ENCODE measurements around the gene OXT. TPM values are rescaled to one million over a fixed set of nuclear protein-coding genes. Genes with fewer than 3 reads are reported as not detected.

Gene OXT
- total and polyA plus RNA-seq, 7 experiments from 2014 or later, result 1.2 to 2.3 (median 1.6) TPM; not detected in 3

- Mint-ChIP-seq H3K27me3 (no peaks in the 10 kb centered on the region), H3K4me1 (peaks cover 12 to 28% (median 15%) of the 10 kb centered on the region in 7 donors), H3K9me3 (no peaks in the 10 kb centered on the region), H3K4me3 (peak within 1 kb of the TSS in 4 of 10 donors; percentile 4 to 94 (median 27)), H3K36me3 (peaks cover 0 to 18% (median 5%) of the 10 kb centered on the region in 5 donors), H3K27ac (peak within 1 kb of the TSS in 8 of 9 donors; percentile 23 to 80 (median 62))
- no peaks in the 10 kb centered on the region for H3K9me3 ChIP-seq (ENCODE audit: control insufficient read depth in 2 of 3, low read length in 3 of 3)
- ChIA-PET POLR2A (interaction anchor here (1.3 kb wide), 1 partner anchor 10 kb away, joined by 5 read pairs; no protein-coding TSS in a partner anchor), CTCF (interaction anchor here (0.6 kb wide), 1 partner anchor 272 kb away, joined by 3 read pairs; no protein-coding TSS in a partner anchor)
- H3K4me1 ChIP-seq (ENCODE audit: control insufficient read depth in 2 of 2, insufficient read depth in 2 of 2, low read length in 2 of 2), result peaks cover 4 to 11% of the 10 kb centered on the region in 2 donors
- intact Hi-C loops (cut with micrococcal nuclease), result no loop called here
- H3K4me3 ChIP-seq (ENCODE audit: low read length), result no peak within 1 kb of the TSS
- H3K27me3 ChIP-seq (ENCODE audit: control insufficient read depth in 2 of 2, insufficient read depth in 2 of 2, low read length in 2 of 2), result no peaks in the 10 kb centered on the region
- H3K27ac ChIP-seq (ENCODE audit: low read depth, low read length), result no peak within 1 kb of the TSS
- no peak for DNase-seq
- ATAC-seq, result no peak
- peaks cover 6 to 31% (median 7%) of the 10 kb centered on the region in 3 experiments for H3K36me3 ChIP-seq (ENCODE audit: control insufficient read depth in 2 of 3, insufficient read depth in 3 of 3, low read length in 3 of 3)
These were observed 28.1 kb upstream of the OXT start, which contains the start of gene GNRH2 for GRCh38 chr20:3043322-3043721. Gene GNRH2, plus strand, starts transcription at chr20:3043622. Its CDS starts 793 bp downstream, at chr20:3044415.

- peaks cover 4 to 11% of the 10 kb centered on the region in 2 donors for H3K4me1 ChIP-seq (ENCODE audit: control insufficient read depth in 2 of 2, insufficient read depth in 2 of 2, low read length in 2 of 2)
- ATAC-seq (no peak), DNase-seq (no peak)
- peaks cover 0 to 15% (median 3%) of the 10 kb centered on the region in 5 donors for H3K36me3 Mint-ChIP-seq
- no peak overlapping the region for H3K27ac ChIP-seq (ENCODE audit: low read depth, low read length)
- ChIA-PET POLR2A (interaction anchor here (0.6 to 1.5 kb wide), 3 partner anchors 9 to 60 kb away, joined by 3 to 5 read pairs (median 3); no protein-coding TSS in a partner anchor), CTCF (no interaction called here)
- H3K27me3 ChIP-seq (ENCODE audit: control insufficient read depth in 2 of 2, insufficient read depth in 2 of 2, low read length in 2 of 2), result no peaks in the 10 kb centered on the region
- no peaks in the 10 kb centered on the region for H3K27me3 Mint-ChIP-seq
- H3K9me3 Mint-ChIP-seq, result no peaks in the 10 kb centered on the region
- peaks cover 0 to 31% (median 0%) of the 10 kb centered on the region in 3 experiments for H3K36me3 ChIP-seq (ENCODE audit: control insufficient read depth in 2 of 3, insufficient read depth in 3 of 3, low read length in 3 of 3)
- peak overlapping the region in 4 of 9 donors; percentile 36 to 79 (median 70) for H3K27ac Mint-ChIP-seq
- intact Hi-C loops (cut with micrococcal nuclease), result loop anchor here in 1 of 2 donors (2.0 kb wide), 1 partner anchor 172 kb away; the partner anchor contains the start of gene PTPRA
- no peaks in the 10 kb centered on the region for H3K9me3 ChIP-seq (ENCODE audit: control insufficient read depth in 2 of 3, low read length in 3 of 3)
- no peak overlapping the region for H3K4me3 ChIP-seq (ENCODE audit: low read length)
- peak overlapping the region in 7 of 10 donors; percentile 59 to 94 (median 92) for H3K4me3 Mint-ChIP-seq
- peaks cover 12 to 29% (median 15%) of the 10 kb centered on the region in 7 donors for H3K4me1 Mint-ChIP-seq
These were observed 27.0 kb upstream of the OXT start for GRCh38 chr20:3044336-3044965.

GRCh38 chr20:3045042-3045815, 26.2 kb upstream of the OXT start:
- ChIA-PET POLR2A (interaction anchor here (0.5 to 1.5 kb wide), 6 partner anchors 25 to 272 kb away, joined by 3 to 4 read pairs (median 3); no protein-coding TSS in a partner anchor), CTCF (no interaction called here)
- peak overlapping the region; percentile 91 for H3K4me3 ChIP-seq (ENCODE audit: low read length)
- peak; percentile 64 for ATAC-seq
- peak in 6 of 9 donors; percentile 22 to 34 (median 26) for DNase-seq
- H3K27ac Mint-ChIP-seq, result peak overlapping the region; percentile 69 to 90 (median 79)
- H3K27me3 ChIP-seq (ENCODE audit: control insufficient read depth in 2 of 2, insufficient read depth in 2 of 2, low read length in 2 of 2), result no peaks in the 10 kb centered on the region
- H3K9me3 Mint-ChIP-seq, result no peaks in the 10 kb centered on the region
- no peaks in the 10 kb centered on the region for H3K27me3 Mint-ChIP-seq
- peaks cover 0 to 31% (median 4%) of the 10 kb centered on the region in 3 experiments for H3K36me3 ChIP-seq (ENCODE audit: control insufficient read depth in 2 of 3, insufficient read depth in 3 of 3, low read length in 3 of 3)
- peak overlapping the region; percentile 70 for H3K27ac ChIP-seq (ENCODE audit: low read depth, low read length)
- intact Hi-C loops (cut with micrococcal nuclease), result loop anchor here (1.0 to 5.0 kb wide), 8 partner anchors 112 to 393 kb away; partner anchors contain the start of genes PTPRA (in 2 of the 2), EBF4 (in 1 of the 2), FASTKD5 (in 1 of the 2) and ITPA (in 1 of the 2)
- H3K4me3 Mint-ChIP-seq, result peak overlapping the region; percentile 82 to 95 (median 92)
- peaks cover 12 to 25% (median 18%) of the 10 kb centered on the region in 7 donors for H3K4me1 Mint-ChIP-seq
- H3K36me3 Mint-ChIP-seq, result peaks cover 0 to 18% (median 3%) of the 10 kb centered on the region in 5 donors
- no peaks in the 10 kb centered on the region for H3K9me3 ChIP-seq (ENCODE audit: control insufficient read depth in 2 of 3, low read length in 3 of 3)
- peaks cover 4 to 11% of the 10 kb centered on the region in 2 donors for H3K4me1 ChIP-seq (ENCODE audit: control insufficient read depth in 2 of 2, insufficient read depth in 2 of 2, low read length in 2 of 2)

GRCh38 chr20:3045816-3046676, 25.4 kb upstream of the OXT start, which contains the start of gene MRPS26:
Gene MRPS26, plus strand, starts transcription at chr20:3046052. Its CDS starts 17 bp downstream, at chr20:3046069.
- DNase-seq (peak; percentile 63 to 89 (median 76)), ATAC-seq (peak; percentile 93)
- peaks cover 11 to 23% (median 18%) of the 10 kb centered on the region in 7 donors for H3K4me1 Mint-ChIP-seq
- Histone ChIP-seq H3K9me3 (ENCODE audit: control insufficient read depth in 2 of 3, low read length in 3 of 3) (no peaks in the 10 kb centered on the region), H3K4me1 (ENCODE audit: control insufficient read depth in 2 of 2, insufficient read depth in 2 of 2, low read length in 2 of 2) (peaks cover 4 to 11% of the 10 kb centered on the region in 2 donors), H3K27ac (ENCODE audit: low read depth, low read length) (peak within 1 kb of the TSS; percentile 70), H3K4me3 (ENCODE audit: low read length) (peak within 1 kb of the TSS; percentile 91), H3K36me3 (ENCODE audit: control insufficient read depth in 2 of 3, insufficient read depth in 3 of 3, low read length in 3 of 3) (peaks cover 0 to 30% (median 5%) of the 10 kb centered on the region in 3 experiments), H3K27me3 (ENCODE audit: control insufficient read depth in 2 of 2, insufficient read depth in 2 of 2, low read length in 2 of 2) (no peaks in the 10 kb centered on the region)
- peak within 1 kb of the TSS; percentile 69 to 90 (median 79) for H3K27ac Mint-ChIP-seq
- no peaks in the 10 kb centered on the region for H3K9me3 Mint-ChIP-seq
- POLR2A ChIA-PET, result interaction anchor here (0.6 to 1.5 kb wide), 4 partner anchors 24 to 134 kb away, joined by 3 to 6 read pairs (median 3); no protein-coding TSS in a partner anchor
- CTCF ChIA-PET, result no interaction called here
- H3K4me3 Mint-ChIP-seq, result peak within 1 kb of the TSS; percentile 82 to 95 (median 92)
- peaks cover 0 to 15% (median 3%) of the 10 kb centered on the region in 5 donors for H3K36me3 Mint-ChIP-seq
- H3K27me3 Mint-ChIP-seq, result no peaks in the 10 kb centered on the region
- intact Hi-C loops (cut with micrococcal nuclease), result loop anchor here (1.0 to 5.0 kb wide), 9 partner anchors 111 to 394 kb away; partner anchors contain the start of genes PTPRA (in 2 of the 2), DDRGK1 (in 1 of the 2), EBF4 (in 1 of the 2) and FASTKD5 (in 1 of the 2)

GRCh38 chr20:3046677-3047462, 24.6 kb upstream of the OXT start:
- H3K27ac ChIP-seq (ENCODE audit: low read depth, low read length), result peak overlapping the region; percentile 70
- Mint-ChIP-seq H3K4me1 (peaks cover 11 to 23% (median 18%) of the 10 kb centered on the region in 7 donors), H3K9me3 (no peaks in the 10 kb centered on the region), H3K36me3 (peaks cover 0 to 14% (median 3%) of the 10 kb centered on the region in 5 donors), H3K27me3 (no peaks in the 10 kb centered on the region), H3K27ac (peak overlapping the region; percentile 45 to 84 (median 76)), H3K4me3 (peak overlapping the region; percentile 78 to 94 (median 87))
- peak overlapping the region; percentile 91 for H3K4me3 ChIP-seq (ENCODE audit: low read length)
- ChIA-PET POLR2A (interaction anchor here (0.6 to 0.7 kb wide), 3 partner anchors 23 to 49 kb away, joined by 3 to 6 read pairs (median 4); no protein-coding TSS in a partner anchor), CTCF (no interaction called here)
- H3K4me1 ChIP-seq (ENCODE audit: control insufficient read depth in 2 of 2, insufficient read depth in 2 of 2, low read length in 2 of 2), result peaks cover 4 to 11% of the 10 kb centered on the region in 2 donors
- DNase-seq (peak in 2 of 9 donors; percentile 28 to 37), ATAC-seq (no peak)
- H3K36me3 ChIP-seq (ENCODE audit: control insufficient read depth in 2 of 3, insufficient read depth in 3 of 3, low read length in 3 of 3), result peaks cover 0 to 30% (median 5%) of the 10 kb centered on the region in 3 experiments
- no peaks in the 10 kb centered on the region for H3K9me3 ChIP-seq (ENCODE audit: control insufficient read depth in 2 of 3, low read length in 3 of 3)
- intact Hi-C loops (cut with micrococcal nuclease), result loop anchor here (1.0 to 5.0 kb wide), 5 partner anchors 110 to 395 kb away; partner anchors contain the start of genes DDRGK1 (in 1 of the 2), EBF4 (in 1 of the 2), FASTKD5 (in 1 of the 2) and ITPA (in 1 of the 2)
- no peaks in the 10 kb centered on the region for H3K27me3 ChIP-seq (ENCODE audit: control insufficient read depth in 2 of 2, insufficient read depth in 2 of 2, low read length in 2 of 2)

Data from naive thymus-derived CD4-positive, alpha-beta T cell (primary cell).